HepG2 (cell line): ENCODE measurements around the gene SH3BP2. TPM values are rescaled to one million over a fixed set of nuclear protein-coding genes. Genes with fewer than 3 reads are reported as not detected.
A peak's percentile ranks its signal among the peaks of the same experiment; 100 is the strongest.

Experiments
- CHCHD3 ChIP-seq: sonication (generic); formaldehyde crosslinking; IDR thresholded peaks from 2 replicates; pipeline ENCODE4 v1.8.0; 2022; ENCODE audit warnings: mild to moderate bottlenecking, missing genetic modification reagents, moderate library complexity
- MTF2 ChIP-seq: sonication (generic); formaldehyde crosslinking; IDR thresholded peaks from 2 replicates; pipeline ENCODE4 v1.5.0; 2020; ENCODE audit warnings: missing genetic modification reagents, borderline replicate concordance
- MXD3 ChIP-seq: IDR thresholded peaks from 2 replicates; pipeline ENCODE4 v1.6.1; 2016; ENCODE audit warnings: mild to moderate bottlenecking, missing biosample characterization, missing genetic modification reagents
- NPAS2 ChIP-seq: sonication (generic); formaldehyde crosslinking; IDR thresholded peaks from 2 replicates; pipeline ENCODE4 v1.8.0; 2022; ENCODE audit warnings: mild to moderate bottlenecking, missing genetic modification reagents, borderline replicate concordance
- POLR2AphosphoS5 ChIP-seq: IDR thresholded peaks from 2 replicates; pipeline ENCODE4 v1.6.1; 2012; ENCODE audit warnings: low read depth, low read length
- REL ChIP-seq: sonication (generic); formaldehyde crosslinking; conservative IDR thresholded peaks from 2 replicates; pipeline ENCODE4 v1.8.0; 2022; ENCODE audit warnings: mild to moderate bottlenecking, missing genetic modification reagents, moderate library complexity
- SNRNP70 ChIP-seq: fragments of 200-400 bp; formaldehyde crosslinking; IDR thresholded peaks from 2 replicates; pipeline ENCODE4 v1.6.1; 2017; ENCODE audit warnings: mild to moderate bottlenecking, low read depth, low read length, moderate library complexity
- SOX6 ChIP-seq, 2 experiments: fragments of 450-650 bp in 1 of 2; sonication (generic) in 1 of 2; formaldehyde crosslinking in 1 of 2; IDR thresholded peaks; 2 replicates each; pipeline versions ENCODE4 v1.4.0 to v1.6.1; 2017 to 2020; ENCODE audit warnings: antibody characterized with exemption in 1 of 2, mild to moderate bottlenecking in 1 of 2, missing genetic modification reagents in 1 of 2
- ZBED4 ChIP-seq: sonication (generic); formaldehyde crosslinking; IDR thresholded peaks from 2 replicates; pipeline ENCODE4 v1.4.0; 2020; ENCODE audit warnings: missing genetic modification reagents, borderline replicate concordance
- ZNF264 ChIP-seq: sonication (generic); formaldehyde crosslinking; IDR thresholded peaks from 2 replicates; pipeline ENCODE4 v1.4.0; 2020; ENCODE audit warnings: missing genetic modification reagents
- ZNF281 ChIP-seq: sonication (generic); formaldehyde crosslinking; IDR thresholded peaks from 2 replicates; pipeline ENCODE4 v1.4.0; 2020; ENCODE audit warnings: missing genetic modification reagents, borderline replicate concordance
- ZNF7 ChIP-seq: IDR thresholded peaks from 2 replicates; pipeline ENCODE4 v1.6.1; 2016; ENCODE audit warnings: missing biosample characterization, missing genetic modification reagents
- ZNF703 ChIP-seq: sonication (generic); formaldehyde crosslinking; IDR thresholded peaks from 2 replicates; pipeline ENCODE4 v1.5.1; 2020; ENCODE audit warnings: missing genetic modification reagents, mild to moderate bottlenecking, moderate library complexity, borderline replicate concordance
- ZSCAN12 ChIP-seq: sonication (generic); formaldehyde crosslinking; IDR thresholded peaks from 2 replicates; pipeline ENCODE4 v1.9.0; 2021; ENCODE audit warnings: mild to moderate bottlenecking, missing genetic modification reagents
- ZSCAN20 ChIP-seq: sonication (generic); formaldehyde crosslinking; IDR thresholded peaks from 2 replicates; pipeline ENCODE4 v1.4.0; 2020; ENCODE audit warnings: missing genetic modification reagents, mild to moderate bottlenecking, borderline replicate concordance
- polyA plus RNA-seq, 8 experiments: library from polyadenylated mRNA; depleted of rRNA in 3 of 8; stranded (reverse) in 7 of 8; unstranded in 1 of 8; fragments of >200 nt; fragmentation: Illumina TruSeq in 4 of 8; extraction: Trizol in 4 of 8; gene quantifications; 2 replicates each; pipeline versions ENCODE4 v1.2.1 to v1.2.3, GENCODE V29; 2011 to 2016; ENCODE audit warnings: low read depth in 4 of 8, missing spikeins in 1 of 8, mixed read lengths in 1 of 8; ENCODE audit not compliant: insufficient read depth in 1 of 8
- total RNA-seq, 5 experiments: library from RNA; depleted of rRNA; stranded (reverse); fragments of >200 nt; fragmentation: Illumina TruSeq; extraction: Trizol; gene quantifications; 2 replicates each; pipeline ENCODE4 v1.2.3, GENCODE V29; 2016; ENCODE audit warnings: low read depth in 1 of 5

The SH3BP2 gene
- total and polyA plus RNA-seq, 2 of the 13 experiments (the other 11 are each of a cell fraction or from before 2014, with no cell fraction given), result 16.9 to 34.5 TPM

- no peak for TF ChIP-seq CHCHD3 (CRISPR knock-in tag)
- no peak; the same call in 1 of the 2 replicates for TF ChIP-seq ZBED4 (CRISPR knock-in tag)
- TF ChIP-seq ZNF703 (CRISPR knock-in tag), result no peak
- no peak for TF ChIP-seq REL
- no peak for TF ChIP-seq MTF2 (CRISPR knock-in tag)
- no peak for TF ChIP-seq SOX6 (IDR thresholded peaks at IDR 0.05)
- peak; percentile 11; the same call in 1 of the 2 replicates for TF ChIP-seq SOX6 (CRISPR knock-in tag; IDR thresholded peaks at IDR 0.05)
- TF ChIP-seq ZNF264 (CRISPR knock-in tag), result no peak
- TF ChIP-seq ZNF281 (CRISPR knock-in tag), result peak; percentile 49; the same call in 1 of the 2 replicates
- no peak for TF ChIP-seq SNRNP70
- peak; percentile 36; the same call in 1 of the 2 replicates for TF ChIP-seq POLR2AphosphoS5
- no peak for TF ChIP-seq ZSCAN12 (CRISPR knock-in tag)
- TF ChIP-seq ZSCAN20 (CRISPR knock-in tag), result no peak
- TF ChIP-seq MXD3, result peak; percentile 24
- TF ChIP-seq ZNF7 (CRISPR knock-in tag), result no peak
- TF ChIP-seq NPAS2, result no peak
Measured at GRCh38 chr4:2755821-2756690, 36.8 kb upstream of the SH3BP2 start, which contains the start of gene TNIP2 (continued).
